Activated CD4-positive, CD25-positive, alpha-beta regulatory T cell treated with anti-CD3 and anti-CD28 coated beads, Interleukin-2, amount 50 U/mL, for 16 hours (primary cell): Measurements from ENCODE around the gene GNG4.
"Not testable (repeated sequence)": the region's sequence is repeated elsewhere in the genome, so short reads cannot be mapped to it uniquely, and the experiment has no call there.

Source experiments
- DNase-seq: peaks from one replicate; pipeline ENCODE4 v3.0.0-alpha.2; 2020; ENCODE audit warnings: low read depth, low spot score

Gene GNG4

GRCh38 chr1:235650341-235651169, 971 bp upstream of the GNG4 start:
- no peak for DNase-seq

- DNase-seq: peak; percentile 7
Observed at GRCh38 chr1:235648954-235649367, 623 bp downstream of the GNG4 start.

DNA sequence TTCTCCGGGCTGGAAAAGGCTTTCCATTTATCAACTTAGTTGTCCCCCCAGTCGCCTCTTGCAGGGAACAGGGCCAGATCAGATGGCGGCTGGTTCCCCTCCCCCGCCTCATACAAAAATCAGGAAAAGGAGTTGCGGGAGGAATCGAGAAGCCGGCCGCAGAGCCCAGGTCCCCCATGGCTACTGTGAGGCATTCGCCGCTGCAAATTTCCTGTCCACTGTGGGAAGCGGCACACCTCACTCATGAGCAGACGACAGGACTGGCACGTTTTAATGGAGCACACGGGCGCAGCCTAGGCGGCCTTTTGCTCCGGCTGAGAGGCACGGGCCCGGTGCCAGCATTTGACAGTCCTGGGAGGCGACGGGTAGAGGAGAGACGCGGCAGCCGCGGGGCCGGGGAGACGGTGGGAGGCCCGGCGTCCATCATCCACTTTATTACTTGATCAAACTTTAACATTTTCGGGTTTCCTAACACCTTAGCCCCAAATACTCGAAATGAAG, 1.1 kb downstream of the GNG4 start:
- no peak for DNase-seq

- DNase-seq: not testable (repeated sequence)
Observed at GRCh38 chr1:235647537-235647936, 2.0 kb downstream of the GNG4 start.

- no peak for DNase-seq
Observed at GRCh38 chr1:235646463-235646862, 3.1 kb downstream of the GNG4 start.

- DNase-seq: no peak
Observed at GRCh38 chr1:235644693-235645305, 4.8 kb downstream of the GNG4 start.

DNA sequence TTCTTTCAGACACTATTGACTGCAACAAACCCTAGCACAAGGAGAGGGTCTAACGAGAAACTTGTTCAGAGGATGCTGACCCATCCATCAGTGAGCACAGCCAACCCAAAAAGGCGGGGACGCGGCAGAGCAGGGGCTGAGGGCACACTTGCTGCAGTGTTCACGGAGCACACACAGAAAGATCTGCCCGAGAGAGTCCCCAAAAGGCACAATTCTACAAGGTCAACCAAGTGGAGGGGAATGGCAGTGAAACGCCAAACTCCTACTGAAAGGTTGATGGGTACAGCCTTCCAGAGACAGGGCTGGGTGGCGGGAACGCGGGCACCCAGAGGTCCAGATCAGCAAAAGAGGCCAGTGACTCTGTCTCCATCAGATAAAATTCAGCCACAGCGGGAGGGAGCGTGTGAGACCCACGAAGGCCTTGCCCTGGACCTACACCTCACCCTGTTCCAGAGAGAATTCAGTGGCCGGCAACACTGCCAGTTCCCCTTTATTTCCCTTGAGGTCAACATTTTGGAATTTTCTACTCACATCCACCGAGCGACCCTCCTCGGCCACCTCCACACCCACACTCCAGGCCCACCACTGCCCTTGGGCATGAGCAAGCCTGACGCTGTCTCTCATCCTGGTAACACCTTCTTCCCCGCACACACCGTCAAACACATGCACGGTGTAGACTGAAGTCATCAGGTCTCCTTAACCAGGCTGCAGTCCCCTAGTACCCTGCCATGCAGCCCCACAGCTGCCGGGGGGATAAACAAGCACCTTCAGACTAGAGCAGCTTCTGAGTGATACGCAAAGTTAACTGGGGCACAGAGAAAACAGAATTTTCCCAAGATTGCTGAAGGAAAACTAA, 5.5 kb downstream of the GNG4 start:
- DNase-seq: no peak

DNA sequence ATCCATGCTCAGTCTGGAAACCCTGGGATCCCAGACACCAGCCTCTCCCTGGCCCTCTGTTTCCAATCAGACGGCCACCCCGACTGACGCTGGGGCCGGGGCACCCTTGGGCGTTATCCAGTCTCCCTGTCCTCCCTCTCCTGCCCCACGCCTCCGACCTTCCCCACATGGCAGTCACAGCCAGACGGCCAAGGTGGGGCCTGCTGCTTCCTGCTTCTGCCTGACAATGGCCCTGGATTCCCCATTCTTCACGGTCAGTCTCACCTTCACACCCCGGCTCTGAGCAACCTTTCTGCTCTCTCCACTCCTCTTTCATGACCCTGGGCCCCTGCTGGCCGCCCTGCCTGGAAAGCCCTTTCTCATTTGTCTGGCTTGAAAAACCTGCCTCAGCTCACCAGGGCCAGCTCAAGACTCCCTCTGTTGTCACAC, 6.6 kb downstream of the GNG4 start:
- DNase-seq: no peak

- peak; percentile 23 for DNase-seq
Observed at GRCh38 chr1:235642011-235642942, 7.3 kb downstream of the GNG4 start.

GRCh38 chr1:235640580-235640979, 9.0 kb downstream of the GNG4 start:
- DNase-seq: no peak

- no peak for DNase-seq
Observed at GRCh38 chr1:235639226-235640205, 10.1 kb downstream of the GNG4 start.

DNA sequence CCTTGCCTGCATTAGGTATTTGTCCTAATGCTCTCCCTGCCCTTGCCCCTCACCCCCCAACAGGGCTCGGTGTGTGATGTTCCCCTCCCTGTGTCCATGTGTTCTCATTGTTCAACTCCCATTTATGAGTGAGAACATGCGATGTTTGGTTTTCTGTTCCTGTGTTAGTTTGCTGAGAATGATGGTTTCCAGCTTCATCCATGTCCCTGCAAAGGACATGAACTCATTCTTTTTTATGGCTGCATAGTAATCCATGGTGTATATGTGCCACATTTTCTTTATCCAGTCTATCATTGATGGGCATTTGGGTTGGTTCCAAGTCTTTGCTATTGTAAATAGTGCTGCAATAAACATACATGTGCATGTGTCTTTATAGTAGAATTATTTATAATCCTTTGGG, 11.0 kb downstream of the GNG4 start:
- DNase-seq: not testable (repeated sequence)

DNA sequence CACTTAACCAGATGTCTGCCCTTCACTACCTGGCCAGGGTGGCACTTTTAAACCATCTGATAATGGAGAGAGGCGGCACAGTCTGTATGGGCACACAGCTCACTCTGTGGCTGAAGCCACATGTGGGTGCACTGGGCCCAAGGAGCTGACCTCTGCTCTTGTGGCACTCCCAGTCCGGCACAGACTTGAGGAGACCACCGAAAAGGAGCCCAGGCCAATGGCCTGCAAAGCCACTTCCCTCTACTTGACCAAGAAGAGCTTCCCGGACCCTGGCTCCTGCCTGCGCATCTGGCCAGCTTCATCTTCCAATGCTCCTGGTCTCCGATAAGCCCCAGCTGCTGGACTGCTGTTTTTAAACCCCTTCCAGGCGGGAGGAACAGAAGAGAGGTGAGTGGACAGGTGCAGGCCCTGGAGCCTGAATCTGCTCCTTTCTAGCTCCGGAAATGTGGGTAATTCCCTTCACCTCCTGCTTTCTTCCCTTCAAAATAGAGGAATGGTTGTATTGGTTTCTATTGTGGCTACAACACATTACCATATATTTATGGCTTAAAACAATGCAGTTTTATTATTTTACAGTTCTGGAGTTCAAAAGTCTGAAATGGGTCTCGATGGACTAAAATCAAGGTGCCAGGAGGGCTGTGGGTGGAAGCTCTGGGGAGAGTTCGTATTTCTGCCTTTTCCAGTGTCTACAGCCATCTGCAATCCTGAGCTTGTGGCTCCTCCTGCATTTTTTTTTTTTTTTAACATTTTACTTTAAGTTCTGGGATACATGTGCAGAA, 11.6 kb downstream of the GNG4 start:
- DNase-seq: no peak

- no peak for DNase-seq
Observed at GRCh38 chr1:235635938-235636662, 13.5 kb downstream of the GNG4 start.

DNA sequence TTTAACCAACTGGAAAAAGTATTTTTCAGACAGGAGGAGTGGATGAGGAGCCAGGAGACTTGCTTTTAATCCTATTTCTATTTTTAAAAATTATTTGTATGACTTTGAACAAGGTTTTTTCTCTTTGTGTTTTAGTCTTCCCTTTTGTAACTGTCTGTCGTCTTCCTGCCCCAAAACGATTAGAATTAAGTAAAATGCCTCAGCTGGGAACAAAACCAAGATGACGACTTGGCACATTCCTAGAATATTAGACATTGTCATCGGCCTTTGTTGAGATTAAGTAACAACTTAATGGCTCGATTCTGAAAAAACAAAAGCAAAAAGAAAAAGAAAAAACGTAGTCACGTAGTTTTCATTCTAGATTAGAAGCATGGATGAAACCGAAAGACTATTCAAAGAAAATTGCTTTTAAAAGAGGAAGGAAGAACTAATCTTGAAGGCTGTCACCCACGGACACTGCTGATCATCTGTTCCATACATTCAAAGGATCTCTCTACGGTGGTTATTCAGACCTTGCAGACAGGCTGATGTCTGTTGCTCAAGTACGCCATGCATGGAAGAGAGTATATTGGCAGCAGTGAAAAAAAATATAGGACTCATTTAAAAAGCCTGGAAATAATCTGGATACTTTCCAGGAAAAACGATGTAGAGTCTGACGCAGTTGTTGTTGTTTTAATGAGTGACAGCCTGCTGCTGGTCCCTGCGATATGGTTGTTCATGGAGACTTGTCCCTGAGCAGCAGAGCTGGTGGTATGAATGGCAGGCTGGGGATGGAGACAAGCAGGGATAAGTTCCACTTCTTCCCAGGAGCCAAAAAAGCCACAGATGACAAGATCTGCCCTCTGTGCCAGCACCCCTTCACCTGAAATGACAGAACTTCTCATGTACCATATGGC, 16.8 kb downstream of the GNG4 start:
- no peak for DNase-seq

DNA sequence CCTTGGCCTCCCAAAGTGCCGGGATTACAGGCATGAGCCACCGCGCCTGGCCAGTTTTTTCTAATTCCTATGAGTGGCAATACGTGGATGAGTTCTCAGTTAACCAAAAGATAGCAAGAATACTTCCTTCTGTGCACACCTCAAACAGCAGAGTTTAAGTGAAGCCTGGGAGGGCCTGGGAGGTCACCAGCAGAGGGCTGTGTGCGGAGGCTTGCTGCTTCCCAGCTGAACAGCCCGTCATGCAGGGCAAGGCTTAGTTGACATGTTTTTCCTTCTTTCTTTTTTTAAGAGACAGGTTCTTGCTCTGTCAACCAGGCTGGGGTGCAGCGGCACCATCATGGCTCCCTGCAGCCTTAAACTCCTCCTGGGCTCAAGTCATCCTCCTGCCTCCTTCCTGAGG, 17.8 kb downstream of the GNG4 start:
- DNase-seq: no peak

GRCh38 chr1:235628316-235629005, 21.1 kb downstream of the GNG4 start:
- no peak for DNase-seq
